HCT116 (cell line): Measurements from ENCODE around the gene SLC10A6.

Source experiments
- POLR2AphosphoS5 ChIP-seq: IDR thresholded peaks from 2 replicates; pipeline ENCODE4 v1.6.1; 2011; ENCODE audit warnings: mild to moderate bottlenecking, low read depth, low read length, moderate library complexity
- RAD21 ChIP-seq: IDR thresholded peaks from 2 replicates; pipeline ENCODE4 v1.6.1; 2012; ENCODE audit warnings: low read depth, mild to moderate bottlenecking
- TCF7L2 ChIP-seq: IDR thresholded peaks from 2 replicates; pipeline ENCODE4 v1.7.0; 2011; ENCODE audit warnings: borderline replicate concordance, inconsistent platforms; ENCODE audit not compliant: insufficient read depth, insufficient read length; ENCODE audit errors: extremely low read depth
- TF ChIP-seq, protein P1 (sequence below), 3 experiments: fragments of 200-600 bp in 1 of 3; sonication (generic) in 1 of 3; IDR thresholded peaks in 2 of 3; conservative IDR thresholded peaks in 1 of 3; 2 replicates each; pipeline ENCODE4 v1.5.1; 2012 to 2017; ENCODE audit warnings: low read depth in 2 of 3, low read length in 2 of 3, antibody characterized with exemption in 1 of 3, borderline replicate concordance in 1 of 3, control low read depth in 1 of 3, mild to moderate bottlenecking in 1 of 3, mixed read lengths in 1 of 3, mixed run types in 1 of 3, moderate library complexity in 1 of 3; ENCODE audit not compliant: insufficient read depth in 1 of 3
- TF ChIP-seq, protein P2 (sequence below): IDR thresholded peaks from 2 replicates; pipeline ENCODE4 v1.6.1; 2011; ENCODE audit warnings: mild to moderate bottlenecking, low read length, moderate library complexity; ENCODE audit not compliant: insufficient replicate concordance; ENCODE audit errors: extremely low read depth
- TF ChIP-seq, protein P3 (sequence below): IDR thresholded peaks from 2 replicates; pipeline ENCODE4 v1.6.1; 2012

DNA sequence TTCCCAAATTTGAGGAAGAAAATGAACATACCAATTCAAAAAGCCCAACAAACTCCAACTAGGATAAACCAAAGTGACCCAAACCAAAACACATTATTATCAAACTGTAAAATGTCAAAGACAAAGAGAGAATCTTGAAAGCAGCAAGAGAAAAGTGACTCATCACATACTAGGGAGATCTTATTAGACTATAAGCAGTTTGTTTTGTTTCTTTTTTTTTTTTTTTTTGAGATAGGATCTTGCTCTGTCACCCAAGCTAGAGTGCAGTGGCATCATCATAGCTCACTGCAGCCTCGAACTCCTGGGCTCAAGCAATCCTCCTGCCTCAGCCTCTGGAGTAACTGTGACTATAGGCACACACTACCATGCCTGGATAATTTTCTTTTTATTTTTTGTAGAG lies 30.5 kb upstream of the SLC10A6 start:
- TF ChIP-seq TCF7L2 (no peak), RAD21 (no peak), POLR2AphosphoS5 (no peak)
- TF ChIP-seq, protein P1, sequence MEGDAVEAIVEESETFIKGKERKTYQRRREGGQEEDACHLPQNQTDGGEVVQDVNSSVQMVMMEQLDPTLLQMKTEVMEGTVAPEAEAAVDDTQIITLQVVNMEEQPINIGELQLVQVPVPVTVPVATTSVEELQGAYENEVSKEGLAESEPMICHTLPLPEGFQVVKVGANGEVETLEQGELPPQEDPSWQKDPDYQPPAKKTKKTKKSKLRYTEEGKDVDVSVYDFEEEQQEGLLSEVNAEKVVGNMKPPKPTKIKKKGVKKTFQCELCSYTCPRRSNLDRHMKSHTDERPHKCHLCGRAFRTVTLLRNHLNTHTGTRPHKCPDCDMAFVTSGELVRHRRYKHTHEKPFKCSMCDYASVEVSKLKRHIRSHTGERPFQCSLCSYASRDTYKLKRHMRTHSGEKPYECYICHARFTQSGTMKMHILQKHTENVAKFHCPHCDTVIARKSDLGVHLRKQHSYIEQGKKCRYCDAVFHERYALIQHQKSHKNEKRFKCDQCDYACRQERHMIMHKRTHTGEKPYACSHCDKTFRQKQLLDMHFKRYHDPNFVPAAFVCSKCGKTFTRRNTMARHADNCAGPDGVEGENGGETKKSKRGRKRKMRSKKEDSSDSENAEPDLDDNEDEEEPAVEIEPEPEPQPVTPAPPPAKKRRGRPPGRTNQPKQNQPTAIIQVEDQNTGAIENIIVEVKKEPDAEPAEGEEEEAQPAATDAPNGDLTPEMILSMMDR (IDR thresholded peaks at IDR 0.05 in 2 of 3, conservative IDR thresholded peaks at IDR 0.05 in 1 of 3; ENCODE audit: borderline replicate concordance in 1 of 3, insufficient read depth in 1 of 3, low read depth in 2 of 3, low read length in 2 of 3), result no peak
- TF ChIP-seq, protein P2, sequence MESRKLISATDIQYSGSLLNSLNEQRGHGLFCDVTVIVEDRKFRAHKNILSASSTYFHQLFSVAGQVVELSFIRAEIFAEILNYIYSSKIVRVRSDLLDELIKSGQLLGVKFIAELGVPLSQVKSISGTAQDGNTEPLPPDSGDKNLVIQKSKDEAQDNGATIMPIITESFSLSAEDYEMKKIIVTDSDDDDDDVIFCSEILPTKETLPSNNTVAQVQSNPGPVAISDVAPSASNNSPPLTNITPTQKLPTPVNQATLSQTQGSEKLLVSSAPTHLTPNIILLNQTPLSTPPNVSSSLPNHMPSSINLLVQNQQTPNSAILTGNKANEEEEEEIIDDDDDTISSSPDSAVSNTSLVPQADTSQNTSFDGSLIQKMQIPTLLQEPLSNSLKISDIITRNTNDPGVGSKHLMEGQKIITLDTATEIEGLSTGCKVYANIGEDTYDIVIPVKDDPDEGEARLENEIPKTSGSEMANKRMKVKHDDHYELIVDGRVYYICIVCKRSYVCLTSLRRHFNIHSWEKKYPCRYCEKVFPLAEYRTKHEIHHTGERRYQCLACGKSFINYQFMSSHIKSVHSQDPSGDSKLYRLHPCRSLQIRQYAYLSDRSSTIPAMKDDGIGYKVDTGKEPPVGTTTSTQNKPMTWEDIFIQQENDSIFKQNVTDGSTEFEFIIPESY, result no peak
- TF ChIP-seq, protein P3, sequence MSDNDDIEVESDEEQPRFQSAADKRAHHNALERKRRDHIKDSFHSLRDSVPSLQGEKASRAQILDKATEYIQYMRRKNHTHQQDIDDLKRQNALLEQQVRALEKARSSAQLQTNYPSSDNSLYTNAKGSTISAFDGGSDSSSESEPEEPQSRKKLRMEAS, result no peak
